Hepatocyte (in vitro differentiated cells): ENCODE data around the gene KRTAP3-1. TPM values are rescaled to one million over a fixed set of nuclear protein-coding genes. Genes with fewer than 3 reads are reported as not detected.
A peak's percentile ranks its signal among the peaks of the same experiment; 100 is the strongest.
"Not testable (repeated sequence)": the region's sequence is repeated elsewhere in the genome, so short reads cannot be mapped to it uniquely, and the experiment has no call there.

Experiments
- DNase-seq: peaks from one replicate; pipeline ENCODE4 v3.0.0-alpha.2; 2016; ENCODE audit warnings: low spot score
- H2AFZ ChIP-seq: fragments of 200-600 bp; sonication (generic); 2 replicates; pipeline ENCODE4 v1.6.0; 2016; ENCODE audit warnings: antibody characterized with exemption, mild to moderate bottlenecking
- H3K27ac ChIP-seq: fragments of 200-600 bp; sonication (generic); 2 replicates; pipeline ENCODE4 v1.5.1; 2016; ENCODE audit warnings: mild to moderate bottlenecking
- H3K27me3 ChIP-seq: fragments of 200-600 bp; sonication (generic); 2 replicates; pipeline ENCODE4 v1.6.1; 2016
- H3K36me3 ChIP-seq: fragments of 200-600 bp; sonication (generic); replicated peaks from 2 replicates; pipeline ENCODE4 v1.5.1; 2016; ENCODE audit warnings: low read depth; ENCODE audit not compliant: insufficient read depth
- H3K4me1 ChIP-seq: fragments of 200-600 bp; sonication (generic); 2 replicates; pipeline ENCODE4 v1.5.1; 2016; ENCODE audit warnings: mild to moderate bottlenecking, moderate library complexity; ENCODE audit not compliant: insufficient read depth
- H3K4me2 ChIP-seq: fragments of 200-600 bp; sonication (generic); 2 replicates; pipeline ENCODE4 v1.6.0; 2016
- H3K4me3 ChIP-seq: fragments of 200-600 bp; sonication (generic); 2 replicates; pipeline ENCODE4 v1.5.1; 2016; ENCODE audit warnings: mild to moderate bottlenecking
- H3K79me2 ChIP-seq: fragments of 200-600 bp; sonication (generic); 2 replicates; pipeline ENCODE4 v1.6.0; 2017; ENCODE audit warnings: mild to moderate bottlenecking
- H3K9me2 ChIP-seq: fragments of 200-600 bp; sonication (generic); replicated peaks from 2 replicates; pipeline ENCODE4 v1.6.0; 2017; ENCODE audit warnings: mild to moderate bottlenecking; ENCODE audit not compliant: insufficient read depth
- H3K9me3 ChIP-seq: fragments of 200-600 bp; sonication (generic); 2 replicates; pipeline ENCODE4 v1.5.1; 2016; ENCODE audit warnings: low read depth, mild to moderate bottlenecking
- H4K20me1 ChIP-seq: fragments of 200-600 bp; sonication (generic); 2 replicates; pipeline ENCODE4 v1.6.0; 2016; ENCODE audit warnings: mild to moderate bottlenecking; ENCODE audit not compliant: insufficient read depth, poor library complexity, severe bottlenecking
- EZH2 ChIP-seq: fragments of 200-600 bp; sonication (generic); IDR thresholded peaks from 2 replicates; pipeline ENCODE4 v1.6.1; 2016; ENCODE audit warnings: antibody characterized with exemption, mild to moderate bottlenecking, borderline replicate concordance
- EZH2phosphoT487 ChIP-seq: fragments of 200-600 bp; sonication (generic); IDR thresholded peaks from one replicate; pipeline ENCODE4 v1.6.1; 2018; ENCODE audit warnings: antibody characterized with exemption, mild to moderate bottlenecking, low read depth, moderate library complexity; ENCODE audit not compliant: unreplicated experiment, severe bottlenecking
- WGBS: methylation state at CpG from one replicate; pipeline ENCODE4 v1.1.6; 2016; ENCODE audit warnings: low lambda C conversion rate; ENCODE audit errors: missing lambda C conversion rate; 5-methylcytosine and 5-hydroxymethylcytosine counted together
- polyA plus RNA-seq: library from polyadenylated mRNA; unstranded; fragments of >200 nt; fragmentation: Nextera tagmentation; extraction: Ambion mirVana; gene quantifications from 2 replicates; pipeline ENCODE4 v1.2.1, GENCODE V29; 2016
- total RNA-seq: library from RNA; depleted of rRNA; stranded (reverse); fragments of >200 nt; gene quantifications from 2 replicates; pipeline ENCODE4 v1.2.3, GENCODE V29; 2014
- TF ChIP-seq, protein P1 (sequence below): fragments of 200-600 bp; sonication (generic); IDR thresholded peaks from 2 replicates; pipeline ENCODE4 v1.5.1; 2016; ENCODE audit warnings: antibody characterized with exemption, mild to moderate bottlenecking; ENCODE audit not compliant: poor library complexity

KRTAP3-1 gene
- total and polyA plus RNA-seq, 2 experiments from 2014 or later: 3.4 TPM; not detected in 1

DNA sequence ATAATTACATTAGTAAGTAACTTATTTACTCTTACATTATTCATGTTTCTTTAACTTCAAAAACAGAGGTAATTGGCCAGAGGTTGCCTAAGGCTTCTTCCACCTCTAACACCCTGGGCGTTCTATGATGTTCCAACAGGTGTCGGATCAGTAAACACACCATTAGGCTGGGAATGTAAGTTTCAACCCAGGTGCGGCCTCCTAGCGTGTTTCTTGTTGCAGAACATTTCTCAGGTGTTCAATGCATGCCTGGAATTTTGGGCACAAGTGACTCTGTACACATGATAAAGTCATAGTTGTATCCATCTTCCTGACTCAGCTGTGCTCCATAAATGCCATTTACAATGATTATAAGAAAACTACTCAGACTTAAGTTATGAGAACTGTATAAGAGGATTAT is 45.1 kb upstream of the KRTAP3-1 start:
- no peak for DNase-seq
- H3K9me3 ChIP-seq: no peaks in the 10 kb centered on the region
- H3K36me3 ChIP-seq: no peaks in the 10 kb centered on the region
- no peaks in the 10 kb centered on the region for H3K79me2 ChIP-seq
- H3K27ac ChIP-seq: no peak overlapping the region
- TF ChIP-seq, protein P1, sequence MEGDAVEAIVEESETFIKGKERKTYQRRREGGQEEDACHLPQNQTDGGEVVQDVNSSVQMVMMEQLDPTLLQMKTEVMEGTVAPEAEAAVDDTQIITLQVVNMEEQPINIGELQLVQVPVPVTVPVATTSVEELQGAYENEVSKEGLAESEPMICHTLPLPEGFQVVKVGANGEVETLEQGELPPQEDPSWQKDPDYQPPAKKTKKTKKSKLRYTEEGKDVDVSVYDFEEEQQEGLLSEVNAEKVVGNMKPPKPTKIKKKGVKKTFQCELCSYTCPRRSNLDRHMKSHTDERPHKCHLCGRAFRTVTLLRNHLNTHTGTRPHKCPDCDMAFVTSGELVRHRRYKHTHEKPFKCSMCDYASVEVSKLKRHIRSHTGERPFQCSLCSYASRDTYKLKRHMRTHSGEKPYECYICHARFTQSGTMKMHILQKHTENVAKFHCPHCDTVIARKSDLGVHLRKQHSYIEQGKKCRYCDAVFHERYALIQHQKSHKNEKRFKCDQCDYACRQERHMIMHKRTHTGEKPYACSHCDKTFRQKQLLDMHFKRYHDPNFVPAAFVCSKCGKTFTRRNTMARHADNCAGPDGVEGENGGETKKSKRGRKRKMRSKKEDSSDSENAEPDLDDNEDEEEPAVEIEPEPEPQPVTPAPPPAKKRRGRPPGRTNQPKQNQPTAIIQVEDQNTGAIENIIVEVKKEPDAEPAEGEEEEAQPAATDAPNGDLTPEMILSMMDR: no peak
- TF ChIP-seq EZH2 (no peak), EZH2phosphoT487 (no peak)
- H3K27me3 ChIP-seq: no peaks in the 10 kb centered on the region
- no peaks in the 10 kb centered on the region for H3K9me2 ChIP-seq
- no peak overlapping the region for H3K4me3 ChIP-seq
- 85% methylated on average over 4 of the region's 4 CpGs for WGBS
- no peak overlapping the region for H2AFZ ChIP-seq
- H4K20me1 ChIP-seq: no peaks in the 10 kb centered on the region
- no peaks in the 10 kb centered on the region for H3K4me1 ChIP-seq
- no peak overlapping the region for H3K4me2 ChIP-seq

DNA sequence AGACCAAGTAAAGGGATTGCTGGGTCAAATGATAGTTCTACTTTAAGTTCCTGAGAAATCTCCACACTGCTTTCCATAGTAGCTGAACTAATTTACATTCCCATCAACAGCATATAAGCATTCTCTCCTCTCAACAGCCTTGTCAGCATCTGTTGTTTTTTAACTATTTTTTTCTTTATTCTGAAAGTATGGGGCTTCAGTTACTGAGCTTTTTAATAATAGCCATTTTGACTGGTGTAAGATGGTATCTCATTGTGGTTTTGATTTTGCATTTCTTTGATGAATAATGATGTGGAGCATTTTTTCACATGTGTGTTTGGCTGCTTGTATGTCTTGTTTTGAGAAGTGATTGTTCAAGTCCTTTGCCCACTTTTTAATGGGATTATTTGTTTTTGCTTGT is 43.6 kb upstream of the KRTAP3-1 start:
- no peaks in the 10 kb centered on the region for H3K79me2 ChIP-seq
- no peak overlapping the region for H3K27ac ChIP-seq
- no peaks in the 10 kb centered on the region for H3K9me3 ChIP-seq
- H2AFZ ChIP-seq: no peak overlapping the region
- H3K4me3 ChIP-seq: no peak overlapping the region
- H3K36me3 ChIP-seq: no peaks in the 10 kb centered on the region
- TF ChIP-seq EZH2: no peak
- TF ChIP-seq, protein P1: no peak
- no peak for TF ChIP-seq EZH2phosphoT487
- H3K9me2 ChIP-seq: no peaks in the 10 kb centered on the region
- no peaks in the 10 kb centered on the region for H3K27me3 ChIP-seq
- no peak overlapping the region for H3K4me2 ChIP-seq
- no peaks in the 10 kb centered on the region for H4K20me1 ChIP-seq
- no peak for DNase-seq
- H3K4me1 ChIP-seq: peaks cover 11% of the 10 kb centered on the region

DNA sequence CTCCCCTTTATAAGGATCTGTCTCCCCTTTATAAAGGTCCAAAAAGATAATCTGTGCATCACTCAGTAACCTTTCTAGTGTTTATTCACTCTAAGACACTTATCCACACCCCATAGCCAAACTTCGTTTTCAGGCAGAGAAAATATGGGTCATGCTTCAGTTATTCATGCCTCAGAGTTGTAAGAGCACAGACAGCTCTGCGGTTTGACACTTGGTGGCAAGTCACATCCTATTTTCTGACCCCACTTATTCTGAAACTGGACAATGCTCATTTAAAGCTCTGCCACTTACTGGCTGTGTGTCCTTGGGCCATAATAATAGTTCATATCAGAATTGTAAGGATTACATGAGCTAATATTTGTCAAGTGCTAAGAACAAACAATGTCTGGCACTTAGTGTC is 40.2 kb upstream of the KRTAP3-1 start:
- Histone ChIP-seq H3K4me3 (no peak overlapping the region), H3K9me2 (no peaks in the 10 kb centered on the region), H3K9me3 (no peaks in the 10 kb centered on the region), H3K79me2 (no peaks in the 10 kb centered on the region), H3K36me3 (no peaks in the 10 kb centered on the region), H2AFZ (no peak overlapping the region), H3K27ac (peak overlapping the region; percentile 15), H3K4me2 (no peak overlapping the region), H3K27me3 (no peaks in the 10 kb centered on the region), H4K20me1 (no peaks in the 10 kb centered on the region), H3K4me1 (peaks cover 11% of the 10 kb centered on the region)
- 52% methylated on average over 2 of the region's 2 CpGs for WGBS
- no peak for DNase-seq
- no peak for TF ChIP-seq EZH2
- no peak for TF ChIP-seq EZH2phosphoT487
- TF ChIP-seq, protein P1: no peak

DNA sequence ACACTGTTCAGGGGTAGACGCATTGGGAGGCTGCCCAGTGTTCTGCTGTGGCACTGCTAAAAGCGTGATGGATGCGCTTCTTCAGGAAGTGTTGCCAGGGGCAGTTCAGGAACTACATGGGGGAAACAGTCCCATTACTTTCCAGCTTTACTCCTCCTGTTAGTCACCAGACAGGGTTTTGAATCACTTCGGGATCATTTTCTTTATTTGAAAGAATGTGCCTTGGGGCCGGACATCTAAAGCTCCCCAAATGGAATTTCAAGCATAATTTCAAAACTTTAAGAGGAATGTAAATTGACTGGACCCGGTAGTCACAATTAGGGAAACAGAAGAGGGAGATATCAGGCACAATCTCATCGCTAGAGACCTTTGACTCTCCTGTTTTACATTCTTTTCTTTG is 39.5 kb upstream of the KRTAP3-1 start:
- no peaks in the 10 kb centered on the region for H3K36me3 ChIP-seq
- no peak for DNase-seq
- no peaks in the 10 kb centered on the region for H3K27me3 ChIP-seq
- H3K4me1 ChIP-seq: peaks cover 11% of the 10 kb centered on the region
- H3K79me2 ChIP-seq: no peaks in the 10 kb centered on the region
- no peak overlapping the region for H3K4me3 ChIP-seq
- peak overlapping the region; percentile 15 for H3K27ac ChIP-seq
- H2AFZ ChIP-seq: no peak overlapping the region
- 34% methylated on average over 7 of the region's 7 CpGs for WGBS
- TF ChIP-seq, protein P1: no peak
- no peak for TF ChIP-seq EZH2phosphoT487
- no peak for TF ChIP-seq EZH2
- H3K9me3 ChIP-seq: no peaks in the 10 kb centered on the region
- no peaks in the 10 kb centered on the region for H3K9me2 ChIP-seq
- H3K4me2 ChIP-seq: no peak overlapping the region
- no peaks in the 10 kb centered on the region for H4K20me1 ChIP-seq

DNA sequence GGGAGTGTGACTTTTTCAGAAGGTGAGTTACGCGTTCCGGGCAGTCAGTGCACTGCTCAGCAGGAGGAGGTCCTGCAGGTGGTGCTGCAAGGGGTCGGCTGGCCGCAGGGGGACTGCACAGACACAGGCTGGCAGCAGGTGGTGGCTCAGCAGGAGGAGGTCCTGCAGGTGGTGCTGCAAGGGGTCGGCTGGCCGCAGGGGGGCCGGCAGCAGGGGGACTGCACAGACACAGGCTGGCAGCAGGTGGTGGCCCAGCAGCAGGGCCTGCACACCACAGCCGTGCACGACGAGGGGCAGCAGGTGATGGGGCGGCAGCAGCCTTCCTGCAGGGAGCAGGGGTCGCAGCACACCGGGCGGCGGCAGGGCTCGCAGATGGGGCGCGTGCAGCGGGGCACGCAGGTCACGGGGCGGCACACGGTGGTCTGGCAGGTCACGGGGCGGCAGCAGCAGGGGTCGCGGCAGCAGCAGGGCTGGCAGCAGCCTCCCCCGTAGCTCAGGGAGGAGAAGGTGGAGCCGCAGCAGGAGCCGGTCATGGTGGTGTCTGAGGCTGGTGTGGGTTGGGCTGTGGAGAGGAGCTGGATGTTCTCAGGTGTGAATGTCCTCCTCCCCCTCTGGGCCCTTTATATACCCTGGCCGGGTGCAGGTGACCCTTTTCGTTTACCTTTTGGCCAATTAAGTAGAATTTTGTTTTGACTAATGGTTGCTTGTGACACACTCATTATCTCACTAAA is 38.0 kb upstream of the KRTAP3-1 start, which contains the start of gene KRTAP2-1:
TSS of gene KRTAP2-1 (minus strand) at position 582 of the 731 bp plus-strand sequence. CDS start at position 533, 49 bp downstream.
- H4K20me1 ChIP-seq, H3K27me3 ChIP-seq, H3K9me3 ChIP-seq, H3K9me2 ChIP-seq, H3K27ac ChIP-seq, H3K79me2 ChIP-seq, H2AFZ ChIP-seq, H3K4me2 ChIP-seq, H3K36me3 ChIP-seq, H3K4me3 ChIP-seq, DNase-seq: not testable (repeated sequence)
- peaks cover 11% of the 10 kb centered on the region for H3K4me1 ChIP-seq
- WGBS: 81% methylated on average over 9 of the region's 33 CpGs
